PFSK-1 (cell line): ENCODE measurements around the gene PKP2.

ENCODE experiments used
- FOXP2 ChIP-seq: optimal IDR thresholded peaks from 2 replicates; pipeline ENCODE3; 2011; ENCODE audit warnings: borderline replicate concordance, control low read depth, inconsistent platforms; ENCODE audit not compliant: insufficient read depth; ENCODE audit errors: extremely low read length, extremely low read depth
- POLR2AphosphoS5 ChIP-seq: IDR thresholded peaks from 2 replicates; pipeline ENCODE4 v1.6.1; 2012; ENCODE audit warnings: low read depth, mild to moderate bottlenecking, control low read depth, low read length, moderate library complexity
- SIN3A ChIP-seq: IDR thresholded peaks from 2 replicates; pipeline ENCODE4 v1.6.1; 2012; ENCODE audit warnings: mild to moderate bottlenecking, low read length, moderate library complexity, borderline replicate concordance; ENCODE audit not compliant: insufficient read depth
- TAF1 ChIP-seq: IDR thresholded peaks from 2 replicates; pipeline ENCODE4 v1.6.1; 2012; ENCODE audit warnings: low read length, control low read depth, borderline replicate concordance; ENCODE audit not compliant: insufficient read depth
- TF ChIP-seq, protein P1 (sequence below), 2 experiments: IDR thresholded peaks; 2 replicates each; pipeline versions ENCODE4 v1.6.1 to v1.8.0; 2011 to 2012; ENCODE audit warnings: low read depth in 2 of 2, low read length in 2 of 2, control low read depth in 1 of 2, inconsistent platforms in 1 of 2, mild to moderate bottlenecking in 1 of 2, moderate library complexity in 1 of 2; ENCODE audit not compliant: insufficient read depth in 1 of 2

PKP2 gene

DNA sequence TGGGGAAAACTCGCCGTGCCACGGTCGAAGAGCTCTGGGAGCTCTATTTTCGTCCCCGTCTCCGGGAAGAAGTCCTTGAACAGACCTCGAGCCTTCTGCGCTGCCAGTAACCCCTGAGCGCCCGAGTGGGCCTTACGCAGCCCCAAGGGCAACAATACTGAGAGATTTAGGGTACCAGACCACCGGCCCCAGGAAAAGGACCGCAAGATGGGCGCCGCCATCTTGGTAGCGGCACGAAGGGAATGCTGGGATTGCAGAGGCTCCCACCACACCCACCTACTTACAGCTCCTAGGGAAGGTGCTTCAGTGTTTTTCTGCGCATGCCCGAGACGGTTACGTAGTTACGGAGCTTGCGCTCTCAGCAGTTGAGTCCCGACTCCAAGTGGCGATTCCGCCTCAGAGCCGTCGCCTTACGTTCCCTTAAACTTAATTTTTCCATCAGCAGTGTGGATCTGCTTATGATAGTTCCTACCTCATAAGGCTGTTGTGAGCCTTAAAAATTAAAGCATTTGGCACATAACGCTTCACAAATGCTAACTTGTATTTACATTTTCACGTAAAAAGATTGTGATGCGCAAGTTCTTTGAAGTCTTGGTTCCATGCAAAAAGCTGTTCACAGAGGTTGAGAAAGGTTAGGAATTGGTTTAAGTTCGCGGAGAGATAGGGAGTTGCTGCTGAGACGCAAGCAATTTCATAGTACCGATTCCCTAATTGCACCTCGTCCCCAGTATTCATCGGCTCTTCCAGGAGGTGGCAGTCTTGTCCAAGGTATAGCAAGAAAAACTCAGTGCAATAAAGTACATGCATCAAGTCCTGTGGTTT is 140.7 kb downstream of the PKP2 start, which contains the start of gene YARS2:
Gene YARS2 (minus strand): TSS at position 244 of the 822 bp plus-strand sequence. CDS start 23 bp downstream, at position 221.
- TF ChIP-seq SIN3A, result 0 out of 2 replicates have a peak, but pooled peaks have one; percentile 30
- TF ChIP-seq FOXP2, result no peak
- peak; percentile 97 for TF ChIP-seq TAF1
- TF ChIP-seq POLR2AphosphoS5, result peak; percentile 95
- TF ChIP-seq, protein P1, sequence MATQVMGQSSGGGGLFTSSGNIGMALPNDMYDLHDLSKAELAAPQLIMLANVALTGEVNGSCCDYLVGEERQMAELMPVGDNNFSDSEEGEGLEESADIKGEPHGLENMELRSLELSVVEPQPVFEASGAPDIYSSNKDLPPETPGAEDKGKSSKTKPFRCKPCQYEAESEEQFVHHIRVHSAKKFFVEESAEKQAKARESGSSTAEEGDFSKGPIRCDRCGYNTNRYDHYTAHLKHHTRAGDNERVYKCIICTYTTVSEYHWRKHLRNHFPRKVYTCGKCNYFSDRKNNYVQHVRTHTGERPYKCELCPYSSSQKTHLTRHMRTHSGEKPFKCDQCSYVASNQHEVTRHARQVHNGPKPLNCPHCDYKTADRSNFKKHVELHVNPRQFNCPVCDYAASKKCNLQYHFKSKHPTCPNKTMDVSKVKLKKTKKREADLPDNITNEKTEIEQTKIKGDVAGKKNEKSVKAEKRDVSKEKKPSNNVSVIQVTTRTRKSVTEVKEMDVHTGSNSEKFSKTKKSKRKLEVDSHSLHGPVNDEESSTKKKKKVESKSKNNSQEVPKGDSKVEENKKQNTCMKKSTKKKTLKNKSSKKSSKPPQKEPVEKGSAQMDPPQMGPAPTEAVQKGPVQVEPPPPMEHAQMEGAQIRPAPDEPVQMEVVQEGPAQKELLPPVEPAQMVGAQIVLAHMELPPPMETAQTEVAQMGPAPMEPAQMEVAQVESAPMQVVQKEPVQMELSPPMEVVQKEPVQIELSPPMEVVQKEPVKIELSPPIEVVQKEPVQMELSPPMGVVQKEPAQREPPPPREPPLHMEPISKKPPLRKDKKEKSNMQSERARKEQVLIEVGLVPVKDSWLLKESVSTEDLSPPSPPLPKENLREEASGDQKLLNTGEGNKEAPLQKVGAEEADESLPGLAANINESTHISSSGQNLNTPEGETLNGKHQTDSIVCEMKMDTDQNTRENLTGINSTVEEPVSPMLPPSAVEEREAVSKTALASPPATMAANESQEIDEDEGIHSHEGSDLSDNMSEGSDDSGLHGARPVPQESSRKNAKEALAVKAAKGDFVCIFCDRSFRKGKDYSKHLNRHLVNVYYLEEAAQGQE (IDR thresholded peaks at IDR 0.05; ENCODE audit: insufficient read depth in 1 of 2, low read depth in 2 of 2, low read length in 2 of 2), result peak in 1 of 2 experiments; percentile 54; a peak in 1 of 4 replicates

DNA sequence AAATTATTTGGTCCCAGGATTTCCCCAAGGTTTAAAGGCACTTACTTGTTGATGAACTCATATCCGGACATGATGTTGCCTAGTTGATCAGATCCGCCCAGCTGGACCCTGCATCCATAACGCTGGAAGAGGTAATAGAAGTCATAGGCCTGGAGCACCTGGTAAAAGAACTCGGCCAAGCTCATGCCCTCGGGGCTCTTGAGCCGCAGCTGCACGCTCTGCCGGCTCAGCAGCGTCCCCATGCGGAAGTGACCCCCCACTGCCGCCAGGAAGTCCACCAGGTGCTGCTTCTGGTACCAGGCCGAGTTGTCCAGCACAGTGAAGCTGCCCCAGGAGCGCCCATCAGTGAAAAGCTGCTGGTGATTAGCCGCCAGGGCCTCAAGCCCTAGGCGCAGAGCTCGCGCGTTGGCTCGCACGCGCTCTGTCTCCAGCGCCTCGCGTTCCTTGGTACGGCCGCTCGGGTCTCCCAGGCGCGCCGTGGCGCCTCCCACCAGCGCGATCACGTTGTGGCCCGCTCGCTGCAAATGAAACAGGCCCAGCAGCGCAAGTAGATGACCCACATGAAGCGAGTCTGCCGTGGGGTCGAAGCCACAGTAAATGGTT is 141.4 kb downstream of the PKP2 start:
- no peak; the same call in 1 of the 2 replicates for TF ChIP-seq TAF1
- TF ChIP-seq POLR2AphosphoS5, result no peak
- TF ChIP-seq FOXP2, result peak; percentile 66
- TF ChIP-seq, protein P1 (IDR thresholded peaks at IDR 0.05; ENCODE audit: insufficient read depth in 1 of 2, low read depth in 2 of 2, low read length in 2 of 2), result no peak
- no peak; the same call in 1 of the 2 replicates for TF ChIP-seq SIN3A

DNA sequence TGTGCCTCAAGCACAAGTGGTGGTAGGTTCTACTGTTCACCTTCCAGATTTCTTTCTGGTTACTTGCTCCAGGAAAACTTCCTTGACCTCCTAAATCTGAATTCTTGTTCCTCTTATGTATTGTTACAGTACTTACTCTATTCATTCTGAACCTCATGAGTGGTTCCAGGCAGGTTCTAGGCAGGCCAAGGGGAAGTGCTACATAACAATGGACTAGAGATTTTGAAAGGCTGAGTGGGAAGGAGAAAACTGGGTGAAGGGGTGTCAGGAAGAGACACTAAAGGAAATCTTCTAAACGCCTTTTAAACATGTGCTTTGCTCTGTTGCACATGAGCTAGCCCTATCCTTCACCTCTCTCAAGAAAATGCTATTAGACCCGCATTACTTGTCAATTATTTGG is 142.5 kb downstream of the PKP2 start:
- no peak for TF ChIP-seq FOXP2
- no peak for TF ChIP-seq POLR2AphosphoS5
- no peak for TF ChIP-seq SIN3A
- TF ChIP-seq, protein P1 (IDR thresholded peaks at IDR 0.05; ENCODE audit: insufficient read depth in 1 of 2, low read depth in 2 of 2, low read length in 2 of 2), result no peak
- TF ChIP-seq TAF1, result no peak

DNA sequence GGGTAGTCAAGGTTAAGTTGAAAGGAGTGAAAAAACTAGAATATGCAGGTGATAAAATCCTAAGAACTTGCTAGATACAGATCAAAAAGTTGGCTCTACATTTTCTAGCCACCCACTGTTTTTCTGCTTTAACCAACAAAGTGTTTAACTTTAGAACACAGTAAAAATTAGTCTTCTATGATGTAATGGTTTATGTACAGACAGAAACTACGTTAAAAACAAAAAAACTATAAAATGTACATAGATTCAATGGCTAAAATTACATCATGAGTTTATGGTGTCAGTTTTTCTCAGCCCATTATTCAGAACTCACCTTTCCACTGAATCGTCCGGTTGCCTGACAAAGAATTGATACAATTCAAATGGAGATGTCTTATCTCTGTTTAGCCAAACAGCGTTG is 143.0 kb downstream of the PKP2 start:
- no peak for TF ChIP-seq FOXP2
- no peak for TF ChIP-seq TAF1
- TF ChIP-seq POLR2AphosphoS5, result no peak
- TF ChIP-seq, protein P1 (IDR thresholded peaks at IDR 0.05; ENCODE audit: insufficient read depth in 1 of 2, low read depth in 2 of 2, low read length in 2 of 2), result no peak
- no peak for TF ChIP-seq SIN3A
